Measurements from ENCODE around the gene BBS12.

The BBS12 gene

GRCh38 chr4:122710434-122711308 is 21.8 kb upstream of the BBS12 start:
- no peak for TF ChIP-seq CTCF (IDR thresholded peaks at IDR 0.05; ENCODE audit: control extremely low read depth, extremely low read depth, low read depth, missing control alignments)
- ChIA-PET POLR2A (no interaction called here), CTCF (no interaction called here)
- DNase-seq (ENCODE audit: extremely low spot score) = peak; percentile 19

- CTCF ChIA-PET = interaction anchor here (0.6 kb wide), 1 partner anchor 10 kb away, joined by 3 read pairs; no protein-coding TSS in a partner anchor
- POLR2A ChIA-PET = no interaction called here
- no peak for TF ChIP-seq CTCF (IDR thresholded peaks at IDR 0.05; ENCODE audit: control extremely low read depth, extremely low read depth, low read depth, missing control alignments)
- no peak for DNase-seq (ENCODE audit: extremely low spot score)
Observed at GRCh38 chr4:122711919-122712318, 20.6 kb upstream of the BBS12 start.

GRCh38 chr4:122712782-122713181 is 19.7 kb upstream of the BBS12 start:
- POLR2A ChIA-PET = no interaction called here
- no peak for DNase-seq (ENCODE audit: extremely low spot score)
- CTCF ChIA-PET = no interaction called here
- TF ChIP-seq CTCF (IDR thresholded peaks at IDR 0.05; ENCODE audit: control extremely low read depth, extremely low read depth, low read depth, missing control alignments) = no peak

GRCh38 chr4:122715221-122715620 is 17.3 kb upstream of the BBS12 start:
- DNase-seq (ENCODE audit: extremely low spot score) = no peak
- no peak for TF ChIP-seq CTCF (IDR thresholded peaks at IDR 0.05; ENCODE audit: control extremely low read depth, extremely low read depth, low read depth, missing control alignments)
- CTCF ChIA-PET = no interaction called here
- POLR2A ChIA-PET = no interaction called here

- peak; percentile 86 for TF ChIP-seq CTCF (IDR thresholded peaks at IDR 0.05; ENCODE audit: control extremely low read depth, extremely low read depth, low read depth, missing control alignments)
- ChIA-PET CTCF (interaction anchor here (0.6 to 4.0 kb wide), 24 partner anchors 10 to 817 kb away, joined by 3 to 36 read pairs (median 4); partner anchors contain the start of gene BBS12), POLR2A (no interaction called here)
- peak; percentile 67 for DNase-seq (ENCODE audit: extremely low spot score)
Observed at GRCh38 chr4:122716825-122717448, 15.6 kb upstream of the BBS12 start.

- ChIA-PET CTCF (interaction anchor here (1.3 to 4.0 kb wide), 7 partner anchors 13 to 116 kb away, joined by 3 to 36 read pairs (median 7); partner anchors contain the start of gene BBS12), POLR2A (no interaction called here)
- DNase-seq (ENCODE audit: extremely low spot score) = no peak
- TF ChIP-seq CTCF (IDR thresholded peaks at IDR 0.05; ENCODE audit: control extremely low read depth, extremely low read depth, low read depth, missing control alignments) = no peak
Observed at GRCh38 chr4:122718281-122718680, 14.2 kb upstream of the BBS12 start.

Data from GM10248 (cell line).